GM12878 (cell line): Measurements from ENCODE around the gene TRIM47. TPM values are rescaled to one million over a fixed set of nuclear protein-coding genes. Genes with fewer than 3 reads are reported as not detected.

ENCODE experiments used
- ATAC-seq: fragments of 200-7000 bp; cut with Tn5 transposase; 3 replicates; pipeline ENCODE4 v1.9.1; 2020; ENCODE audit warnings: mild to moderate bottlenecking, moderate library complexity
- BruUV-seq: library from RNA; stranded (reverse); fragments of 400-500 nt; replicated peaks from 2 replicates; lab custom pipeline; 2021; lab: Mats Ljungman, UMichigan
- CTCF ChIA-PET: fragments of 300-600 bp; sonication (Branson Sonifier 250); formaldehyde crosslinking; extraction: SDS; loops from one replicate; lab custom pipeline; 2021; ENCODE audit warnings: inconsistent platforms; lab: Yijun Ruan, JAX
- POLR2A ChIA-PET: fragments of 350-600 bp; formaldehyde crosslinking; extraction: SDS; loops from one replicate; lab custom pipeline; 2021; ENCODE audit warnings: inconsistent platforms; lab: Charles Lee
- RAD21 ChIA-PET: fragments of 300-600 bp; sonication (Branson Sonifier 250); formaldehyde crosslinking; loops from one replicate; lab custom pipeline; 2023; ENCODE audit warnings: antibody characterized with exemption; ENCODE audit not compliant: unreplicated experiment; lab: Charles Lee
- SMC1A ChIA-PET: fragments of 300-600 bp; sonication (Branson Sonifier 250); formaldehyde crosslinking; loops from one replicate; lab custom pipeline; 2023; ENCODE audit not compliant: unreplicated experiment, uncharacterized antibody; lab: Charles Lee
- DNase-seq: peaks from one replicate; pipeline ENCODE4 v3.0.0-alpha.2; 2011; ENCODE audit warnings: low read depth, low spot score
- FAIRE-seq: peaks from 3 replicates; lab custom pipeline; 2011; peaks lifted over from hg19 to GRCh38; lab: Jason Lieb, UNC
- H2AFZ ChIP-seq: 2 replicates; pipeline ENCODE4 v1.6.0; 2011; ENCODE audit warnings: low read depth, low read length, control low read depth; ENCODE audit not compliant: control insufficient read depth
- H3K27ac ChIP-seq: 2 replicates; pipeline ENCODE4 v1.5.1; 2011; ENCODE audit warnings: control low read depth; ENCODE audit not compliant: control insufficient read depth, insufficient read depth
- H3K27me3 ChIP-seq, 2 experiments: replicated peaks in 1 of 2; 2 replicates each; pipeline versions ENCODE4 v1.6.0 to v1.6.1; 2011; ENCODE audit warnings: low read length in 1 of 2; ENCODE audit not compliant: control insufficient read depth in 2 of 2, insufficient read depth in 2 of 2
- H3K36me3 ChIP-seq, 2 experiments: 2 replicates each; pipeline ENCODE4 v1.5.1; 2011; ENCODE audit warnings: low read length in 1 of 2; ENCODE audit not compliant: control insufficient read depth in 2 of 2, insufficient read depth in 2 of 2
- H3K4me1 ChIP-seq: 2 replicates; pipeline ENCODE4 v1.6.1; 2011; ENCODE audit warnings: mild to moderate bottlenecking, low read length, moderate library complexity, mixed read lengths; ENCODE audit not compliant: control insufficient read depth, insufficient read depth
- H3K4me2 ChIP-seq: 2 replicates; pipeline ENCODE4 v1.6.0; 2011; ENCODE audit warnings: control low read depth; ENCODE audit not compliant: control insufficient read depth, insufficient read depth
- H3K4me3 ChIP-seq: fragments of 200-600 bp; sonication (generic); 2 replicates; pipeline ENCODE4 v1.5.1; 2016
- H3K79me2 ChIP-seq: 2 replicates; pipeline ENCODE4 v1.6.0; 2011; ENCODE audit warnings: low read length; ENCODE audit not compliant: control insufficient read depth, insufficient read depth
- H3K9ac ChIP-seq: 2 replicates; pipeline ENCODE4 v1.8.0; 2011; ENCODE audit warnings: low read length, control low read depth, mixed read lengths; ENCODE audit not compliant: control insufficient read depth, insufficient read depth
- H3K9me3 ChIP-seq: replicated peaks from 3 replicates; pipeline ENCODE4 v1.5.1; 2011; ENCODE audit warnings: mild to moderate bottlenecking, low read length; ENCODE audit not compliant: control insufficient read depth, insufficient read depth
- H4K20me1 ChIP-seq: 2 replicates; pipeline ENCODE4 v1.6.0; 2011; ENCODE audit not compliant: control insufficient read depth, insufficient read depth
- BCL3 ChIP-seq: IDR thresholded peaks from 2 replicates; pipeline ENCODE4 v1.6.1; 2011; ENCODE audit warnings: borderline replicate concordance, low read depth, mild to moderate bottlenecking, moderate library complexity, low read length; ENCODE audit not compliant: insufficient read depth, poor library complexity, severe bottlenecking
- CBFB ChIP-seq: IDR thresholded peaks from 2 replicates; pipeline ENCODE4 v1.6.1; 2016; ENCODE audit warnings: antibody characterized with exemption, low read depth
- CEBPB ChIP-seq, 2 experiments: fragments of 150-350 bp in 1 of 2; IDR thresholded peaks; 2 replicates each; pipeline ENCODE4 v1.6.1; 2012 to 2014; ENCODE audit warnings: low read depth in 2 of 2, low read length in 2 of 2, borderline replicate concordance in 1 of 2, inconsistent platforms in 1 of 2
- CHD1 ChIP-seq: IDR thresholded peaks from 2 replicates; pipeline ENCODE4 v1.6.1; 2012; ENCODE audit warnings: low read depth, low read length, improper control_type of control experiment
- CHD2 ChIP-seq: IDR thresholded peaks from 2 replicates; pipeline ENCODE4 v1.6.1; 2011; ENCODE audit warnings: low read depth, low read length, improper control_type of control experiment, borderline replicate concordance
- ETV6 ChIP-seq, 2 experiments: fragments of 450-650 bp in 1 of 2; IDR thresholded peaks in 1 of 2; conservative IDR thresholded peaks in 1 of 2; 2 replicates each; pipeline ENCODE4 v1.6.1; 2014; ENCODE audit warnings: antibody characterized with exemption in 1 of 2, borderline replicate concordance in 1 of 2, low read depth in 1 of 2, mild to moderate bottlenecking in 1 of 2, moderate library complexity in 1 of 2
- FOXK2 ChIP-seq: fragments of 450-650 bp; IDR thresholded peaks from 2 replicates; pipeline ENCODE4 v1.6.1; 2017; ENCODE audit warnings: mild to moderate bottlenecking, moderate library complexity
- GATAD2B ChIP-seq: fragments of 450-650 bp; conservative IDR thresholded peaks from 2 replicates; pipeline ENCODE4 v1.6.1; 2017; ENCODE audit warnings: low read depth, mild to moderate bottlenecking, moderate library complexity
- HDGF ChIP-seq: fragments of 450-650 bp; IDR thresholded peaks from 2 replicates; pipeline ENCODE4 v1.6.1; 2016; ENCODE audit warnings: antibody characterized with exemption
- IRF4 ChIP-seq: IDR thresholded peaks from 2 replicates; pipeline ENCODE4 v1.6.1; 2011; ENCODE audit warnings: low read depth, low read length
- IRF5 ChIP-seq: fragments of 450-650 bp; IDR thresholded peaks from 2 replicates; pipeline ENCODE4 v1.6.1; 2017; ENCODE audit warnings: borderline replicate concordance
- MLLT1 ChIP-seq: fragments of 450-650 bp; IDR thresholded peaks from 2 replicates; pipeline ENCODE4 v1.6.1; 2016; ENCODE audit warnings: mild to moderate bottlenecking
- PAX5 ChIP-seq: IDR thresholded peaks from 2 replicates; pipeline ENCODE4 v1.6.1; 2011; ENCODE audit warnings: low read depth, low read length, borderline replicate concordance
- POLR2AphosphoS5 ChIP-seq: IDR thresholded peaks from 2 replicates; pipeline ENCODE4 v1.6.1; 2011; ENCODE audit warnings: mild to moderate bottlenecking, low read length, inconsistent platforms
- SP1 ChIP-seq: IDR thresholded peaks from one replicate; pipeline ENCODE4 v1.6.1; 2011; ENCODE audit warnings: low read depth, low read length
- SPI1 ChIP-seq: IDR thresholded peaks from 2 replicates; pipeline ENCODE4 v1.6.1; 2011; ENCODE audit warnings: low read depth, mild to moderate bottlenecking, low read length, moderate library complexity, borderline replicate concordance; ENCODE audit not compliant: insufficient read depth
- SUZ12 ChIP-seq: fragments of 200-600 bp; sonication (generic); IDR thresholded peaks from one replicate; pipeline ENCODE4 v1.6.1; 2018; ENCODE audit warnings: antibody characterized with exemption, mild to moderate bottlenecking; ENCODE audit not compliant: unreplicated experiment
- TARDBP ChIP-seq: IDR thresholded peaks from 2 replicates; pipeline ENCODE4 v1.6.1; 2016; ENCODE audit warnings: borderline replicate concordance
- TCF7 ChIP-seq: IDR thresholded peaks from 2 replicates; pipeline ENCODE4 v1.6.1; 2014; ENCODE audit warnings: antibody characterized with exemption, borderline replicate concordance
- WGBS: methylation state at CpG from one replicate; pipeline ENCODE4 v1.1.6; 2016; ENCODE audit warnings: low lambda C conversion rate; ENCODE audit not compliant: insufficient replicate concordance, insufficient coverage; ENCODE audit errors: missing lambda C conversion rate; 5-methylcytosine and 5-hydroxymethylcytosine counted together
- in situ Hi-C: fragments of 300-500 bp; cut with MboI; formaldehyde crosslinking; loops from 9 replicates; pipeline ENCODE4 v1.14.3; 2018; ENCODE audit warnings: mixed read lengths
- intact Hi-C: fragments of 100-400 bp; cut with micrococcal nuclease; formaldehyde crosslinking; loops from one replicate; pipeline ENCODE4 v1.14.2; 2022; ENCODE audit not compliant: unreplicated experiment
- polyA plus RNA-seq, 11 experiments: library from polyadenylated mRNA; depleted of rRNA in 4 of 11; unstranded in 6 of 11; stranded (reverse) in 5 of 11; fragments of >200 nt; fragmentation: Nextera tagmentation in 4 of 11; fragmentation: Illumina TruSeq in 1 of 11; extraction: Ambion mirVana in 4 of 11; extraction: Trizol in 1 of 11; gene quantifications; 1 replicate in 1 of 11; 2 replicates in 10 of 11; pipeline versions ENCODE4 v1.2.1 to v1.2.3, GENCODE V29; 2011 to 2016; ENCODE audit warnings: inconsistent platforms in 2 of 11, missing spikeins in 2 of 11, low read depth in 1 of 11
- total RNA-seq, 4 experiments: library from RNA; depleted of rRNA in 3 of 4; stranded (reverse); fragments of >200 nt in 3 of 4; fragmentation: Illumina TruSeq in 1 of 4; extraction: Trizol in 1 of 4; gene quantifications; 2 replicates each; pipeline versions ENCODE4 v1.2.1 to v1.2.3, GENCODE V29; 2013 to 2021

Gene TRIM47
- total and polyA plus RNA-seq, 10 of the 15 experiments (the other 5 are each of a cell fraction or from before 2014, with no cell fraction given) = 0.35 to 9.7 (median 5.3) TPM

GRCh38 chr17:75904749-75905521 lies 26.6 kb upstream of the TRIM47 start, which contains the start of gene MRPL38:
MRPL38 (minus strand) TSS chr17:75904884; CDS start chr17:75904875, 9 bp downstream.
- DNase-seq = peak; percentile 80
- CTCF ChIA-PET = interaction anchor here (0.9 to 4.8 kb wide), 25 partner anchors 10 to 492 kb away, joined by 3 to 128 read pairs (median 5); partner anchors contain the start of genes ACOX1, CDK3, EXOC7 and FBF1
- Histone ChIP-seq H3K79me2 (peaks cover 11% of the 10 kb centered on the region), H4K20me1 (no peaks in the 10 kb centered on the region), H2AFZ (peak within 1 kb of the TSS; percentile 73), H3K36me3 (peaks cover 6 to 11% of the 10 kb centered on the region in 2 experiments; a peak in 3 of 4 replicates), H3K27ac (peak within 1 kb of the TSS; percentile 71), H3K4me3 (peak within 1 kb of the TSS; percentile 95), H3K4me1 (no peaks in the 10 kb centered on the region; the same call in 1 of the 2 replicates), H3K27me3 (no peaks in the 10 kb centered on the region), H3K9me3 (no peaks in the 10 kb centered on the region), H3K9ac (peak within 1 kb of the TSS; percentile 87), H3K4me2 (peak within 1 kb of the TSS; percentile 92)
- SMC1A ChIA-PET = interaction anchor here (0.7 to 3.8 kb wide), 7 partner anchors 22 to 141 kb away, joined by 3 to 61 read pairs (median 3); partner anchors contain the start of genes CDK3 and FBF1
- peak; percentile 99 for ATAC-seq
- POLR2A ChIA-PET = interaction anchor here (0.5 to 1.6 kb wide), 13 partner anchors 9 to 369 kb away, joined by 3 to 8 read pairs (median 4); partner anchors contain the start of genes CDK3, TRIM65 and WBP2
- RAD21 ChIA-PET = interaction anchor here (0.6 to 3.7 kb wide), 13 partner anchors 16 to 364 kb away, joined by 3 to 35 read pairs (median 4); partner anchors contain the start of genes ACOX1, CDK3 and TEN1
- intact Hi-C loops = loop anchor here (1.0 kb wide), 1 partner anchor 100 kb away; no protein-coding TSS in a partner anchor
- WGBS = 1% methylated on average over 53 of the region's 69 CpGs
- FAIRE-seq = peak; percentile 97
- in situ Hi-C loops = loop anchor here (5.0 kb wide), 1 partner anchor 102 kb away; no protein-coding TSS in a partner anchor
- no TSS peak for BruUV-seq
- peak; percentile 56; the same call in 1 of the 2 replicates for TF ChIP-seq POLR2AphosphoS5
- no peak for TF ChIP-seq CHD2
- TF ChIP-seq CBFB = peak; percentile 8; the same call in 1 of the 2 replicates
- no peak for TF ChIP-seq IRF5
- TF ChIP-seq PAX5 = peak; percentile 23; the same call in 1 of the 2 replicates
- peak; percentile 64; the same call in 1 of the 2 replicates for TF ChIP-seq TARDBP
- TF ChIP-seq CHD1 = no peak
- no peak for TF ChIP-seq ETV6 (conservative IDR thresholded peaks at IDR 0.05 in 1 of 2, IDR thresholded peaks at IDR 0.05 in 1 of 2; ENCODE audit: borderline replicate concordance in 1 of 2, low read depth in 1 of 2)
- TF ChIP-seq SP1 = peak; percentile 55
- peak; percentile 27; the same call in 1 of the 2 replicates for TF ChIP-seq FOXK2
- peak; percentile 87 for TF ChIP-seq MLLT1
- no peak for TF ChIP-seq SUZ12
- TF ChIP-seq BCL3 = no peak
- peak; percentile 23; the same call in 1 of the 2 replicates for TF ChIP-seq SPI1
- TF ChIP-seq CEBPB (IDR thresholded peaks at IDR 0.05; ENCODE audit: borderline replicate concordance in 1 of 2, low read depth in 2 of 2, low read length in 2 of 2) = no peak
- TF ChIP-seq HDGF = peak; percentile 92
- peak; percentile 90 for TF ChIP-seq GATAD2B
- TF ChIP-seq TCF7 = no peak
- TF ChIP-seq IRF4 = no peak
